Activated CD4-positive, alpha-beta T cell treated with anti-CD3 and anti-CD28 coated beads, Interleukin-2, amount 50 U/mL, for 16 hours (primary cell): ENCODE results near the gene FASTK.

Experiments
- DNase-seq: peaks from one replicate; pipeline ENCODE4 v3.0.0-alpha.2; 2020

Gene FASTK

DNA sequence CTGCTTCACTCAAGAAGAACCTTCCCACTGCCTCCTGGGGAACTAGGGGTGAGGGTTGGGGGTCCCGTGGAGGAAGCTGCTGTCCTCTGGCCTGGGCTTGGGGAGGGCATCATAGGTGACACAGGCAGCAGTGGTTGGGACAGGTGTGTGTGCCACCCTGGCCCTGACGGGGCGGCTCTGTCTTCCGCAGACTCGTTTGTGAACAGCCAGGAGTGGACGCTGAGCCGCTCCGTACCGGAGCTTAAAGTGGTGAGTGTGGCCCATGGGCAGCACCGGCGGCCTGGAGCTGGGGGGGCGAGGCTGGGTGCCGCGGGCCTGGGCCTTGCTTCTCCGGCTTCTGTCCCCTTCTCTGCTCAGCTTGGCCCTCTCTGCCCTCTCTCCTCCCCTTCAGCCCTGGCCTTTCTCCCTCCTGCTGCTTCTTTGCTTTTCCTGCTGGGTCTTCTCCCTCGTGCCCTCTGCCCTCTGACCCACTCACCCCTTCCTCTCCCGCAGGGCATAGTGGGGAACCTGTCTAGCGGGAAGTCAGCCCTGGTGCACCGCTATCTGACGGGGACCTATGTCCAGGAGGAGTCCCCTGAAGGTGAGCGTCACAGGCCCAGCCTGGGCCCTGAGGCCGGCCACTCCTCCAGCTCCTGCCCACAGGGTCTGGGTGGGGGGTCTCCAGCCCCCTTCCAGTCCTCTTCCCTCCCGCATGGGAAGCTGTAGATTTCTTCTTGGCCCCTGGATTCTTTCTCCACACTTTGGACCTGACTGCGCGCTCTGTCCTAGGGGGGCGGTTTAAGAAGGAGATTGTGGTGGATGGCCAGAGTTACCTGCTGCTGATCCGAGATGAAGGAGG lies 36.2 kb upstream of the FASTK start:
- no peak for DNase-seq

DNA sequence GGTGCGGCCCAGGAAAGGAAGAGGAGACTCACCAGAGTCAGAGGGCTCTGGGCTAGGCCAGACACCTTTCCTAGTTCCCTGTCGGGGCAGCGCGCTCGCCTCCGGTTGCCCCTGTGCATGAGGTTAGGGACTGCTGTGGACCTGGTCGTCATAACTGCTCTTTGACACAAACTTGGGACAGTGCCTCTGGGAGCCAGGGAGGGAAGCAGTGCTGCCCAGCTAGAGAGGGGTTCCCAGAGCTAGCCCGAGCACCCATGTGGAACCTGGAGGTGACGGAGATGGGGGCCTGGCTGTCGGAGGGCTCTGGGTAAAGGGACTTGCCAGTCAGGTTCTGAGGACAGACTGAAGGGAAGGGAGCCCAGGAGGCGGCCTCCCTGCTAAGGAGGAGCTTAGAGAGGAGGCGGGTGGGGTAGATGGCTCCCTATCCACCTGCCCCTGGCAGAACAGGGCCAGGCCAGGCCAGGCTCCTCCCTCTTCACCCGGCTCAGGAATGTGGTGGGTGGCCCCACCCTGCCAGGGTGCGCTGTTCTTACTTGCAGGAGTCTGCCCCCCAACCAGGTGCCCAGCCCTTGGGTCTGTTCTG lies 35.3 kb upstream of the FASTK start:
- DNase-seq, result no peak

DNA sequence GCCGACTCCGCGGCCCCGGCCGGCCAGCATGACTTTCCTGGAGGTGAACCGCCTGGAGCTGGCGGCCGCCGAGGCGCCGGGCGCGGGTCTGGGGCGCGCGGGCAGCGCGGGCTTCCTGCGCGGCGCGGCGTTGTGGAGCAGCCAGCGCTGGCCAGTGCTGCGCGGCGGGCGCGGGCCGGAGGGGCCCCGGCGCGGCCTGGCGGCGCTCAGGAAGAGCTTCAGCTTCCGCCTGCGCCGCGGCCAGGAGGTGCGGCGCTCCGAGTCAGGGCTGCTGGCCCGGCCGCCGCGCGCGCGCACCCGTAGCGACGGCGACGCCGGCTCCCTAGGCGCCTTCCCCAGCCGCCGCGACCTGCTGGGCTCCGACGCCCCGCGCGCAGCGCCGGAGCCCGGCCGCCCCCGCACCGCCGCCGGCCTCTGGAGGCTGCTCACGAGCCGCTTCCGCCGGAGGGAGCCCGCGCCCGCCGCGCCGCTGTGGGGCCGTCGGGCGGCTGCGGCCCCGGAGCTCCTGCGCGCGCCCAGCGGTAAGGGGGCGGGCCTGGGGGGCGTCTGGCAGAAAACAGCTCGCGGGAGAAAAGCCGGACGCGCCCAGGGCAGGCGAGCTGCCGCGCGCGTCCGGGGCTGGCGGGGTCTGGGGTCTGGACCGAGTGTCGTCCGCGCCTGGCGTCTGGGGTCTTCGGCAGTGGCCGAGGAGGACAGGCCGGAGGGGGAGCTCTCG lies 34.7 kb upstream of the FASTK start:
- peak; percentile 4 for DNase-seq

DNA sequence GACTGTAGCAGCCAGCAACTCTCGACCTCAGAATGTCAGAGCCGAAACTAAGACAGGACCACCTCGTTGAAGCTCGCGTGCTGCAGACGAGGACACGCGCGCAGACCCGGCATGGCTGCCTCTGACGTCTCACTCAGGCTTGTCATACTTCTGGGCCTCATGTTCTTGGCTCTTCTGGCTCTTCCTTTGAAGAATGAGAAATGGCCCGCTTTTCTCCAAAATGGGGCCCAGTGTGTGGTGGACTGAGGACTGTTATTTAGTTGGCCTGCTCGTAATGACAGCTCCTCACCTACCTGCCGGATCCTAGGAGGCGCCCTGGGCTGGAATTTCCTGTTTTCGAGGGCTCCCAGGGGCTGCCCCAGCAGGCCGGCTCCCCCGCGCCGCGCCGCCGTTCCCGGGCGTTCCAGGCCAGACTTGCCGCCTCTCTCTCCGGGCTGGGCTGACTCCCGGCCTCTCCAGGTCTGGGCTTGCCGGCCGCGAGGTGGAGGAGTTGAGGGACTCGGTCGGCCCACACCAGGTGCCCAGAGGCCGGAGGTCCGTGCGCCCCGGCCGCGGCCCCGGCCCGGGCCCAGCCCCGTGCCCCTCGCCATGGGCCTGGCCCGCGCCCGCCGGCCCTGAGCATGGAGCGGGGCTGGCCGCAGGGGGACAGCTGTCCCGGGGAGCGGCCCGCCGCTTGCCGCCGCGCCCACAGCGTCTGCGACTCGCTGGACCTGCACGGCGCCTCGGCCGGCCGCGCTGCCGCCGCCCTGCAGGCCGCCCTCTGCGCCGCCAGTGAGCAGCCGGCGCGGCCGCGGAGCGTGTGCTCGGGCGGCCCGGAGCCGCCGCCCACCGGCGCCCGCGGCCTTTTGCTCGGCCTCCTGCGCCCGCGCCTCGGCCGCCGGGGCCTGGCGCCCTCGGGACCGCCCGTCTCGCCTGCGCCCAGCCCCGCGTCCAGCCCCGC lies 33.8 kb upstream of the FASTK start:
- no peak for DNase-seq

DNA sequence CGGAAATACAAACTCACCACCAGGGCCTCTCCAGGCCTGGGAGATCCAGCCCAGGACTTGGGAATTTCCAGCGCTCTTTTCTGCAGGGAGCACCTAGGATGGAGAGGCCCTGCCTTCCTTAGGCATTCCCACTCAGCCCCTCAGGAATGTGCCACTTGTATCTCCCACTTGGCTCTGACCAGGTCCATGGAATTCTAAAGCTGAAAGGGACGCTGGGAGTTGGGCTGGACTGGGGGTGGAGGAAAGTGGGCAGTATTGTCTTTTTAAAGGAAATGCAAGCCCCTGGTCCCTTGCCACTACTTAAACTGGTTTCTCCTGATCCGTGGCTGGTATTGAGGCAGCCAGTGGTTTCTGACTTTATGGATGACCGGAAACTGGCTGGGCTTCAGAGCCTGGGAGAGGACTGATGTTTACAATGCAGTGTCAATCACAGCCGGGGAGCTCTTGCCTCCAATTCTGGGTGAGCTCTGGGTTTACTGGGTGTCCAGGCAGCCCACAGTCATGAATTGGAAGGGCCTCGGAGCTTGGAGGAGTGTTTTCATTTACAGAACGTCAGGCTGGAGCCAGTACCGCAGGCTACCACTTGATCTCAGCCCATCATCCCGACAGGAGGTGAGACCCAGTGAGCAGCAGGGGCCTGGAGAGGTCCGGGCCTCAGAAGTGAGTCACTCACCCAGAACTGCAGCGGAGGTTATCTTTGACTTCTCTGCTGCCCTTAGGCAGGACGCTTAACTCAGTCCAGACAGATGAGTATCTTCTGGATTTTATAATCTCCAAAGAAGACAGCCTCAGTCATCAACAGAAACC lies 32.9 kb upstream of the FASTK start:
- no peak for DNase-seq

DNA sequence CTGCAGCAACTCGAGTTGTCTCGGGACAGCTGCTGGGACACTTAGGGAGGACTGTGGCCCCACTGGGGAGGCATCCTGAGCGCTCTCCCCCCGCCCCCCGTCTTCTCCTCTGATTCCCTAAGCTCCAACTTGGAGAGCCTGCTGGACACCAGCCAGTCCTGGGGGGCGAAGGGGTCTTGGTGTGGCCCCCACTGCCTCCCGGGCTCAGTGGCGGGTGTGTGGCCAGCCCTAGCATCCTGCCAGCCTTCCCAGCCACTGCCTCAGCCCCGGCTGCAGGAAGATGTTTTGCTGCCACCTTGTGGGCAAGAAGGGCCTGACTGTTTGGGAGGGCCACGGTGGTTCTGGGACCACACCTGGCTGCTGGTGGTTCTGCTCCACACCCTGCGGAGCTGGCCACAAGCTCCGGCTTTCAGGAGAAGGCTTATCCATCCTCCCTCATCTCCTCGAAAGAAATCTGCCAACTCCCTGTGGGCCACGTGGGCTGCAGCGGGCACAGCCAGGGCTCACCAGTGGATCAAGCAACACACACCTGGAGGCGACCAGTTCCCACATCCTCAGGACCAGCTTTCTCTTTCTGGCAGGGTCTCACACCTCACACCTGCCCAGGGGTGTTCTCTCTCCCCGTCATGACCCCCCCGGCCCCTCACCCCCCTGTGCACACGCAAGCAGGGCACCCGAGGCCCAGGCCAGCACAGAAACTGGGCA lies 30.5 kb upstream of the FASTK start:
- DNase-seq, result peak; percentile 74

DNA sequence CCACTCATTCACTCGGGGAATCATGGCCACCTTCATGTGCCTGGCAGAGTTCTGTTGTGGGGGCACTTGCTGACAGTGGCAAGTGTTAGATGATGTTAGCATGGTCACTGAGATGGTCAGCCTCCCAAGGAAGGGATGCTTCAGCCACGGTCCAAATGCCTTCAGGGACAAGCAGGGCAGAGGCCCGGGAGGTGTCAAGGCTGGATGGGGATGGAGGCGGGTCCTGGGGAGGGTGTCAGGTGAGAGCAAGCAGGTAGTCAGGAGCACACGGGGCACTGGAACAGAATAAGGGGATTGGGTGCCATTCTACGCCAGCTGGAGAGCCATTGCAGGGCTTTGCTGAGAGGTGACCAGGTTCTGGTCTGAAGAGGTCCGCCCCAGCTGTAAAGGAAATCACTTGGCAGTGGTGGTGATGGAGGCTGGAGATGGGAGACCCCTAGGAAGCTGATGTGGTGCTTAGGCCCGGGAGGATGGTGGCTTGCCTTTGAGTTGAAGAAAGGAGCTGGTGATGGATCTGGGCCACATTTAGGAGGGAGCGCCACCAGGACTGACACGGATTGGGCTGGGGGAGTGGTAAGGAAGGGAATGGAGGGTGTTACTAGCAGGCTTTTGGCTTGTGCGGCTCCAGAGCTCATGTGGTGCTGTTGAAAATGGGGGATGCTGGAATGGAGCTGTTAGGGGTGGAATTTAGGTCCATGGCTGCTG lies 29.8 kb upstream of the FASTK start:
- DNase-seq, result no peak

DNA sequence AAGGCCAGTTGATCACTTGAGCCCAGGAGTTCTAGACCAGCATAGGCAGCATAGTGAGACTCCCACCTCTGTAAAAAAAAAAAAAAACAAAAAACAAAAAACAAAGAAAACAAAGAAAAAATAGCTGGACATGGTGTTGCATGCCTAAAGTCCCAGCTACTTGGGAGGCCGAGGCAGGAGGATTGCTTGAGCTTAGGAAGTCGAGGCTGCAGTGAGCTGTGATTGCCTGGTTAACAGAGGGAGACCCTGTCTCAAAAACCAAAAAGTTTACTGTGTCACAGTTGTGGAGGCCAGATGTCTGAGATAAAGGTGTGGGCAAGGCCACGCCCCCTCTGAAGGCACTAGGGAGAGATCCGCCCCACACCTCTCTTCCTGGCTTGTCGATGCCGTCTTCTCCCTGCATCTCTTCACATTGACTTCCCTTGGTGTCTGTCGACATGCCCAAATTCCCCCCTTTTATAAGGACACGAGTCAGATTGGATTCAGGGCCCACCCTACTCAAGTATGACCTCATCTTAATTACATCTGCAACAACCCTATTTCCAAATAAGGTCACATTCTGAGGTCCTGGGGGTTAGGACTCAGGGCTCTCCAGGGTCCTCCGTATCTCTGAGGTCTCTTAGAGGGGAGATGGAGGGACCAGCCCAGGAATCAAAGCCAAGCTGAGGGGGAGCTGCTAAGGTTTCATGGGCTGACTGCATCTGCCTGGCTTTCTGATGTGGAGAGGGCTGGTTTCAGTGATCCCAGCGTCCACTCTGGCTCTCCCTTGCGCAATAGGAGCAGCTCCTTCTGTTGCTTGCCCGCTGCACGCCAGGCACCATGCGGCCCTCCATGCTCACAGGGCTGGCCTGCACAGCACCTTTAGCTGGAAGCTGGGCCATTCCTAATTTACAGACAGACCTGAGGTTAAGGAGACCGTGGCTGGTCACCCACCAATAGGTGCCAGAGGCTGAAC lies 28.8 kb upstream of the FASTK start:
- no peak for DNase-seq

DNA sequence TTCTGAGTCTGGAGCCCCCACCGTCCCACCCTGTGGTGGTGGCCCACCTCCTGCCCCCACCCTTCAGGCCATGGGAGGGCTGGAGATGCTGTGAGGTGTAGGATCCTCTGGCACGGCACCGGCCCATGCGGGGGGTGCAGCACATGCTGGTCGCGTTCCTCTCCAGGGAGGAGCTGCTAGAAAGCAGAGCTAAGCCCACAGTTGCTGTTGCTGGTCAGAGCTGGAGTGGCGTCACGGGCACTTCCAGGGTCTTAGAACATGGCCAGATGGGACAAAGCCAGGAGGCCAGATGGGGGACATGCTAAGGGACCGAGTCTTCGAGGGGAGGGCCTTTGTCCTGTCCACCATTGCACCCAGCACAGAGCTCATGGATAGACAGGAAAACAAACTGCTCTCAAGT lies 27.3 kb upstream of the FASTK start:
- DNase-seq, result no peak

DNA sequence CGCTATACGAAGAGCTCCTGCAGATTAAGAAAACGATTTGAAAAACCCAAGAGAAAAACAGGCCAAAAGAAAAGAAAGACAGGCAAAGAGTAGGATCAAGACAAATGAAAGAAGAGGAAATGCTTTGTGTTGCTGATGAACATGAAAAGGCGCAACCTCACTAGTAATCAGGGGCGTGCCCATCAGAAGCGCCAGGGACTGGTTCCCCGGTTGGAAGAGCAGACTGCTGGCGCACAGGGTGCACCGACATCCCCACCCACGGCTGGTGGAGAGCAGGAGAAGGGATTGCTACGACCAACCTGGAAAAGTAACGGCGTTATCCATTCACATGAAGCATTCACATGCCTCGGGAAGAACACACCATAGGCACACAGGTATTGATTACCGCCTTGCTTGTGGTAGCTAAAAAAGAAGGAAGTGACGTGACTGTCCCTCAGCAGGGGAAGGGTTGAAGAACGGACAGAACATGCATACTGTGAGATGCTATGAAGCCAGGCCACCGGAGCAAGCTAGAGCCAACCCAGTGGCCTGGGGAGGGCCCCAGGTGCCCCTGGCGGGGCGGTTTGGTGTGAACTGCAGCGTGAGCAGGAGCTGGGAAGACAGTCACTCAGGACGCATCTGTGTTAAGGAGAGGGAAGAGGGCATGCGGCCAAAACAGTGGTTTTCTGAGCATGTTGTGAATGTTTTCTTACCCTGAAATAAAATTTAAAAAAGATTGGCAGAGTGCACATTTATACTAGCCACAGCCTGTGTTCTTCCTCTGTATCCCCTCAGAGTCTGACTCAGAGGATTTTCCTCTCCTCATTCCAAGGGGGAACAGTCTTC lies 24.0 kb upstream of the FASTK start:
- no peak for DNase-seq

DNA sequence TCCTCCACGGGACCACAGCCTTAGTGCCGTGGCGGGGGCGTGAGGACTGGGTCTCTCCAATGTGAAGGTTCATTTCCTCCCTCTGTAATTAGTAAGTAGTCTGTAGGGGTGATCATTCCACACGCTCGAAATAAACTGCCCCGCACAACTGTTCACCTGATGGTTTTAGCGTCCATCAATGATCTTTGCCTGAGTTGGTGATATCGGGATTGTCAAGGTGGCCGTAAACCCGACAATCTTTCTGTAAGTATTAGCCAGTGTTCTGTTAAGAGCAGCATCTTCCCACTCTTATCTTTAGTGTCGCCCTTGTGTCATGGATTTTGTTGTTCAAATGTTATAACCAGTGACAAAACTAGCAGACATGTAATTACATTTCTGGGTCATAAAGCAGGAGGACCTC lies 23.4 kb upstream of the FASTK start:
- DNase-seq, result no peak

DNA sequence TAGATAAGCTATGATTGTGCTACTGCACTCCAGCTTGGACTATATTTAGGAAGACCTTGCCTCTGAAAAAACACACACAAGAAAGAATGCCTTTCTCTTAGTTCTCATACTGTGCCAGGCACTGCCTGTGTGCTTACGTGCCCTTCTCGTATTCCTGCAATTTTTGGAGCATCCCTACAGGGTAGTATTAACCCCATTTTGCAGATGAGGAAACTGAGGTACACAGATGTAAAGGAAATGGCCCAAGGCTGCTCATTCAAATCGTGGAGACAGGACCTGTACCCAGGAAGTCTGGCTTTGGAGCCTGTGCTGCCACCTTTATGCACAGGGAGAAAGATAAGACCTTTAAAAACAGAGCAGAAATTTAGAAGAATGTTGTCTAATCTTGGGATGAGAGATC lies 22.4 kb upstream of the FASTK start:
- no peak for DNase-seq

DNA sequence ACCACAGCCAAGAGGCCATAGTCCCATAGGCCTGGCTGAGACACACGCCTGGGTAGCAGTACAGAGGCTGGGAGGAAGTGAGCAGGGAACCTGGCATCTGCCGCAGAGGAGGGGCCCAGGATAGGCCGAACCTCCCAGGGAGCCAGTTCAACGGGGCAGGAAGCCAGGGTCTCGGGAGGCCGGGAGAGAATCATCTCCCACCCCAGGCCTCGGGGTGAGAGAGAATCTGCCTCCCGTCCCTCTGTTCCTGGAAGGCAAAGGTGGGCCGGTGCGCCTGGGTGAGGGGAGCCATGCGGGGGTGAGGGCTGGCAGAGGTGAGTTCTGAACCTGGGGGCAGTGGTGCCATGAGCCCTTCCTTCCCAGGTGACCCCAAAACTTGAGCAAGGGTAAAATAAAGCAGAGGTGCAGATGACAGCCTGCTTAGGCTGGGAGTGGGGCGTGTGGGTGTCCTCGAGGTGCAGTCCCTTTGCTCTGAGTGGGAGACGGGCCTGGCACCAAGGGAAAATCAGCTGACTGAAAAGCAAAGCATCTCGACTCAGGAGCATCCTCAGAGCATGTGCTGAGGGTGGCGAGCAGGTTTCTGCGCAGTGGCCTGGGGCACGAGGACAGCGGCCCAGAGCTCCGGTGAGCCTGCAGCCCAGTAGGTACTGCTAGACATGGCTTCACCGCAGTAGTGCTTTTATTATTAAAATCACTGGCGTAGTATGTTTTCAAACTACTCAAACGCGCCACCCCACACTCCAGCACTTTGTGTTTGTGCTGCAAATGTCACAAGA lies 21.2 kb upstream of the FASTK start:
- DNase-seq, result no peak

DNA sequence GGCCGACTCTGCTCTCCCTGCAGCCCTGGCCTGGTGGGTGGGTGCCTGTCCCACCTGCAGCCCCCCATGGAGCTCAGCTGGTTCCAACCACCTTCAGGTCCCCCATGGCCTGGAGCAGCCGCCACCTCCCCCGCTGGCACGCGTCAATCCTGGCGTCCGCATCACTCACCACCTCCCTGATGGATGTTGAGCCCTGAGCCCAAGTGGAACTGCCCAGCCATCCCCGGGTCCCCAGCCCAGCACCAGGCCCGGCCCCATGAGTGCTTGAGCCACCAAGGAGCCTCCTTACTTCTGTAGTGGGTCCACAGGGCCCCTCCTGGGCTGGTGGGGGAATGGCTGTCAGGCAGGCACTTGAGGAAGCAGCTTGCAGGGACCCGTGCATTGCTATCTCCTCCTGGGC lies 20.3 kb upstream of the FASTK start:
- DNase-seq, result no peak

DNA sequence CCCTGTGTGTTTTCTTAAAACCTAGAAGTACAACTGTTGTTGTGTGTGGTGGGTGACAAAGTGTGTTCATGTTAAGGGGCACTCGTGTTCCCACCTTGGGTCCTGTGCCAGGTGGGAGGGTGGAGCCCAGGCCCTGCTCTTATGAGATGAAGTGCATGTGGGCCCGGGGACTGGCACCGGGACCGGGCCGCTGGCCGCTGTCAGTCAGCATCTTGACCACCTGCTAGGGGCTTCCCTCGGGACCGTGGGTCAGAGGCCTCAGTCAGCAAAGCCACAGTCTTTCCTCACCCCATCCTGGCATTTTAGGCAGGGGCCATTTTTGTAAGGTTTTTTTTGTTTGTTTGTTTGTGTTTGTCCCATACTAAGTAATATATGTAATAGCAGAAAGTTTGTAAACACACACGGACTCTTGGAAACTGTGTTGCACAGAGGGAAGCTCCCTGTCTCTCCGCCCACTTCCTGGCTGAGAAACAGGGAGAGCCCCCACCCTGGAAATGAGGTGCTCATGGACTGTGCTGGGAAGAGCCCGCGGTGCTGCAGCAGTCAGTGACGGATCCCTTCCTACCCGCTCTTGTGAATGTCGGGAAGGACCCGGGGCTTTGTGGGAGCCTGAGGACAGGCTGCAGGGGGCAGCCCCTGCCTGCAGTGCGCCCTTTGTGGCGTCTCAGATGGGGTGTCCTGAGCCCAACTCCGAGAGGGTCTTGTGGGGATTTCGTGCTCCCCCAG lies 19.0 kb upstream of the FASTK start:
- DNase-seq, result no peak

DNA sequence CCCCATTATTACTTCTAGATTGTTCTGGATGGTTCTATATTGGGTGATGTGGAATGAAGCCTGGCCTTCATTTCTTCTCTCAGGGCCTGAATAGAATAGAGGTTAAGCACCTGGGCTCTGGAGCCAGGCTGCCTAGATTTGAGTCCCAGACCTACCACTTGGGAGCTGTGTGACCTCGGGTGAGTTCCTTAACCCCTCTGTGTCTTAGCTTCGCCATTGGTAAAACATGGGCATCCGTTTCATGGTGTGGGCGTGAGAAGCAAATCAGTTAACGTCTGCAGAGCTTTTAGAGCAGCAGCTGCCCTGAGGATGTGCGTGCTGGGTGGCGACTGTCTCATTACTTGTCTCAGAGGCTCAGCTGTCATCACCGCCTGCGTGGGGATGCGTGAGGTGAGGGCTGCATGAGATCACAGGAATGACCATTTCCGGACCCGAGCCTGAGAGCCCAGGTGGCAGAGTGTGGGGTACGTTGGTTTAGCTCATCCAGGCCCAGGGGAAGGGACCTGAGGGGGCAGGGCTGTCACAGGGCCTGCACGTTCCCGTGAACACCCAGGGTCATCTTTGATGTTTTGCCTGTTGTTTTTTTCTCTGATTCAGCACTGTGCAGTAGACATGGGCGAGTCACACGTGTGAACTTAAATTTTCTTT lies 15.3 kb upstream of the FASTK start:
- no peak for DNase-seq
